Chondrocyte (in vitro differentiated cells): ENCODE measurements around the gene ARSK. TPM values are rescaled to one million over a fixed set of nuclear protein-coding genes. Genes with fewer than 3 reads are reported as not detected.
A peak's percentile ranks its signal among the peaks of the same experiment; 100 is the strongest.

ENCODE experiments used
- DNase-seq: peaks from one replicate; pipeline ENCODE4 v3.0.0; 2021; ENCODE audit warnings: mixed read lengths, low spot score
- H3K27ac Mint-ChIP-seq: one replicate; pipeline ENCODE4 v1.8.0; 2021; ENCODE audit warnings: mild to moderate bottlenecking, moderate library complexity, mixed read lengths; ENCODE audit not compliant: unreplicated experiment
- H3K27me3 Mint-ChIP-seq: 2 replicates; pipeline ENCODE4 v1.8.0; 2021; ENCODE audit warnings: low read depth, mixed read lengths
- H3K36me3 Mint-ChIP-seq: 2 replicates; pipeline ENCODE4 v1.8.0; 2021; ENCODE audit warnings: low read depth, mixed read lengths
- H3K4me1 Mint-ChIP-seq: 2 replicates; pipeline ENCODE4 v1.8.0; 2021; ENCODE audit warnings: low read depth, mild to moderate bottlenecking, mixed read lengths
- H3K4me3 Mint-ChIP-seq: one replicate; pipeline ENCODE4 v1.8.0; 2021; ENCODE audit warnings: mild to moderate bottlenecking, moderate library complexity, mixed read lengths; ENCODE audit not compliant: unreplicated experiment
- H3K9me3 Mint-ChIP-seq: 2 replicates; pipeline ENCODE4 v1.8.0; 2021; ENCODE audit warnings: low read depth, mixed read lengths
- total RNA-seq: library from RNA; stranded (reverse); gene quantifications from 3 replicates; pipeline ENCODE4 v1.2.1, GENCODE V29; 2021
- TF ChIP-seq, protein P1 (sequence below): fragments of 200-600 bp; sonication (generic); IDR thresholded peaks from 2 replicates; pipeline ENCODE4 v1.5.0; 2021; ENCODE audit warnings: antibody characterized with exemption, mild to moderate bottlenecking, moderate library complexity

Gene ARSK
- total RNA-seq, 1 donor from 2014 or later = 10.0 TPM

DNA sequence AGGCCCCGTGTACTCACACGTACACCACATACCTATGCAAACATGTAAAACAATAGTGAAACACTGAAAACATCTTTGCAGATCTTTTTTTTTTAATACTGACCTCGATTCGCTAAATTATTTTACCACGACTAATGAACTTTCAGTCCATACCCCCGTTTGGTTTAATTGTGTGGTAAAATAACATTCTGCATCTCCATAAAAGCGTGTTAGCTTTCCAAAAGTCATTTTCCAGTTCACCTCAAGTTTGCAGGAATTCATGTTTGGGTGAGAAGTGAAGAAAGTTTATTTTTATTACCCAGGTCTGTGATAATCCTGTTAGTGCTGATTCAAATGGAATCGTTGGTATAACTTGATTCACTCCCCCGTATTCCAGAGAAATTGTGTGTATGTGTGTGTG is 652 bp downstream of the ARSK start:
- TF ChIP-seq, protein P1, sequence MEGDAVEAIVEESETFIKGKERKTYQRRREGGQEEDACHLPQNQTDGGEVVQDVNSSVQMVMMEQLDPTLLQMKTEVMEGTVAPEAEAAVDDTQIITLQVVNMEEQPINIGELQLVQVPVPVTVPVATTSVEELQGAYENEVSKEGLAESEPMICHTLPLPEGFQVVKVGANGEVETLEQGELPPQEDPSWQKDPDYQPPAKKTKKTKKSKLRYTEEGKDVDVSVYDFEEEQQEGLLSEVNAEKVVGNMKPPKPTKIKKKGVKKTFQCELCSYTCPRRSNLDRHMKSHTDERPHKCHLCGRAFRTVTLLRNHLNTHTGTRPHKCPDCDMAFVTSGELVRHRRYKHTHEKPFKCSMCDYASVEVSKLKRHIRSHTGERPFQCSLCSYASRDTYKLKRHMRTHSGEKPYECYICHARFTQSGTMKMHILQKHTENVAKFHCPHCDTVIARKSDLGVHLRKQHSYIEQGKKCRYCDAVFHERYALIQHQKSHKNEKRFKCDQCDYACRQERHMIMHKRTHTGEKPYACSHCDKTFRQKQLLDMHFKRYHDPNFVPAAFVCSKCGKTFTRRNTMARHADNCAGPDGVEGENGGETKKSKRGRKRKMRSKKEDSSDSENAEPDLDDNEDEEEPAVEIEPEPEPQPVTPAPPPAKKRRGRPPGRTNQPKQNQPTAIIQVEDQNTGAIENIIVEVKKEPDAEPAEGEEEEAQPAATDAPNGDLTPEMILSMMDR = no peak
- Mint-ChIP-seq H3K27ac (peak overlapping the region; percentile 95), H3K36me3 (peaks cover 10% of the 10 kb centered on the region), H3K4me1 (peaks cover 48% of the 10 kb centered on the region), H3K27me3 (no peaks in the 10 kb centered on the region), H3K9me3 (no peaks in the 10 kb centered on the region), H3K4me3 (peak overlapping the region; percentile 86)
- DNase-seq = no peak

DNA sequence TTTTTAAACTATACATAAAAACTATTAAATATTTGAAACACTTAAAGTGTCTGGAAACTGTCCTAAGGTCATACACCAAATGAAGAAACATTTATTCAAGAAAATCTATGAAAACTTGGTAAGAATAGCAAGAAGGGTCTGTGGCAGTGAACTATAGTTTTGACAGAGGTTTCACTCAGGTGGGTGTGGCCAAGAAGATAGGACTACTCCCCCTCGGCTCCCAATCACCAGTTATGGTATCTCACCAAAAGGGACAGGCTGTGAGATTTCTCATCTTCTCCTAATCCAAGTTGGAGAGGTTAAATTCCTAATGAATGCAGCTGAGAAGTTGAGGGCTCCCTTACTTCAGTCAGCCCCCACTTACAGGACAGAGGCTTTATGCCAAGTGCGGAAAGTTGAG is 2.9 kb downstream of the ARSK start:
- no peak for DNase-seq
- H3K4me1 Mint-ChIP-seq = peaks cover 32% of the 10 kb centered on the region
- peak overlapping the region; percentile 19 for H3K4me3 Mint-ChIP-seq
- H3K36me3 Mint-ChIP-seq = peaks cover 3% of the 10 kb centered on the region
- no peaks in the 10 kb centered on the region for H3K27me3 Mint-ChIP-seq
- TF ChIP-seq, protein P1 = no peak
- no peaks in the 10 kb centered on the region for H3K9me3 Mint-ChIP-seq
- peak overlapping the region; percentile 22 for H3K27ac Mint-ChIP-seq

DNA sequence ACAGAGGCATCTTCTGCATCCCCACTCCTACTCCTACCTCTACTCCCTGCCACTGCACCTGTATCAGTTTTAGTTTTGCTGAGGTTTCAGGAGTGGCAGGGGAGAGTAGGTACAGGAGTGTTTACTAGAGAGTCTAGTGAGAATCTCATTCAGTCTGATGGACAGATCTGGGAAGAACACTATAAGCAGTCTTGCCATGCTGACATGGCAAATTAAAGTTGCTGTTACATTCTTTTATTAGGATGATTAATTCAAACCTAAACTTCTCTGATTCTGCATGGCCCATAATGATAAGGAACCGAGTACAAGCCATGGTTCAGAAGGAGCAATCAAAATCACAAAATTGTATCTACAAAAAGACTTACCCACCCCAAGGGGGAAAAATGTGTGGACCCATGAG is 7.4 kb downstream of the ARSK start:
- TF ChIP-seq, protein P1 = no peak
- Mint-ChIP-seq H3K4me1 (peaks cover 21% of the 10 kb centered on the region), H3K4me3 (no peak overlapping the region), H3K27me3 (no peaks in the 10 kb centered on the region), H3K36me3 (peaks cover 3% of the 10 kb centered on the region), H3K9me3 (peaks cover 5% of the 10 kb centered on the region), H3K27ac (no peak overlapping the region)
- no peak for DNase-seq

DNA sequence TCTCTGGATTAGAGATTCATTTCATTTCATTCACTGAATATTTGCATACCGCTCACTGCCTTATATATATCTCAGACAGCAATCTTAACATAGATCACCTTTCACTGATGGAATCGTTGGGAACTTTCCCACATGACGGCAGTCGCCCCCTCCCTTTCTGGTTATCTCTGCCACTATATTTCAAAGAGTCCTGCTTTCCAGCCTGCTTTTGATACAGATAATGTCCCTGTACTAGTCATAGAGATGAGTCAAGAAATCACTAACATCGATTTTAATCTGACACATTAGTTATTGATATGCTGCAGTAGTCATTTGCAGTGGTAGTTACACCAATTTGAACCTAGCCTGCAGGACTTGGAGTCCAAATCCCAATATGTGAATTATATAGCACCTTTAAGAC is 8.5 kb downstream of the ARSK start:
- peaks cover 5% of the 10 kb centered on the region for H3K9me3 Mint-ChIP-seq
- H3K27me3 Mint-ChIP-seq = no peaks in the 10 kb centered on the region
- H3K4me3 Mint-ChIP-seq = no peak overlapping the region
- H3K4me1 Mint-ChIP-seq = peaks cover 15% of the 10 kb centered on the region
- peaks cover 9% of the 10 kb centered on the region for H3K36me3 Mint-ChIP-seq
- no peak overlapping the region for H3K27ac Mint-ChIP-seq
- no peak for DNase-seq
- TF ChIP-seq, protein P1 = no peak

DNA sequence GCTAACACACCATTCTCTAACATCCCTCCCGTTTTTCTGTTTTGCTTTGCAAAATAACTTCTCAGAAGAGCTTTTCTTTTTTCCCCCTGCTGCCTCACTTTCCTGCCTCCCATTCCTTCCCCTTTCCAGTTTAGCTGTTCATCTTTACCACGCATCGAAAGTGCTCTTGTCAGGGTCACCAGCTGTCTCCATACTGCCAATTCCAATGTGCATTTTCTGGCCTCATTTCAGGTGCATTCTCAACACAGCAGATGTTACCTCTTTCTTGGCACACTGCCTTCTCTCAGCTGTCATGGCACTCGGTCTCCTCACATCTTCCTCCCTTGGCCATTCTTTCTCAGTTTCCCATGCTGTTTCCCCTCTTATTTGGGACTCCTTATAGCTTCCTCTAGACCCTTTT is 9.5 kb downstream of the ARSK start:
- Mint-ChIP-seq H3K36me3 (peaks cover 9% of the 10 kb centered on the region), H3K27ac (no peak overlapping the region), H3K9me3 (peaks cover 5% of the 10 kb centered on the region)

More for the DNA sequence above, 9.5 kb downstream of the ARSK start:
- TF ChIP-seq, protein P1 = no peak
- peaks cover 15% of the 10 kb centered on the region for H3K4me1 Mint-ChIP-seq
- no peak overlapping the region for H3K4me3 Mint-ChIP-seq
- DNase-seq = no peak
- no peaks in the 10 kb centered on the region for H3K27me3 Mint-ChIP-seq
